MM.1S (cell line): Measurements from ENCODE around the gene SLC44A5.

Experiments used
- DNase-seq: peaks from one replicate; pipeline ENCODE4 v3.0.0-alpha.2; 2015
- H2AFZ ChIP-seq: fragments of 300-600 bp; sonication (generic); 2 replicates; pipeline ENCODE4 v1.6.0; 2016; ENCODE audit warnings: antibody characterized with exemption, low read length
- H3F3A ChIP-seq: fragments of 300-600 bp; sonication (generic); 2 replicates; pipeline ENCODE4 v1.6.1; 2016; ENCODE audit warnings: mild to moderate bottlenecking, antibody characterized with exemption, low read length, moderate library complexity, mixed read lengths; ENCODE audit not compliant: insufficient read depth
- H3K27ac ChIP-seq: fragments of 300-600 bp; sonication (generic); 2 replicates; pipeline ENCODE4 v1.5.1; 2016; ENCODE audit warnings: mild to moderate bottlenecking, low read length
- H3K27me3 ChIP-seq: fragments of 300-600 bp; sonication (generic); replicated peaks from 2 replicates; pipeline ENCODE4 v1.6.0; 2016; ENCODE audit warnings: low read length; ENCODE audit not compliant: insufficient read depth
- H3K36me3 ChIP-seq: fragments of 300-600 bp; sonication (generic); replicated peaks from 2 replicates; pipeline ENCODE4 v1.6.1; 2016; ENCODE audit warnings: mild to moderate bottlenecking, low read length, mixed read lengths; ENCODE audit not compliant: insufficient read depth
- H3K4me1 ChIP-seq: fragments of 300-600 bp; sonication (generic); 2 replicates; pipeline ENCODE4 v1.6.1; 2016; ENCODE audit warnings: low read length, mixed read lengths
- H3K4me2 ChIP-seq: fragments of 300-600 bp; sonication (generic); 2 replicates; pipeline ENCODE4 v1.6.0; 2016; ENCODE audit warnings: low read depth, low read length
- H3K4me3 ChIP-seq: fragments of 300-600 bp; sonication (generic); 2 replicates; pipeline ENCODE4 v1.5.1; 2016; ENCODE audit warnings: low read length, mixed read lengths
- H3K79me2 ChIP-seq: fragments of 300-600 bp; sonication (generic); 2 replicates; pipeline ENCODE4 v1.6.1; 2016; ENCODE audit warnings: mixed run types, low read length, mixed read lengths
- H3K9ac ChIP-seq: fragments of 300-600 bp; sonication (generic); 2 replicates; pipeline ENCODE4 v1.6.1; 2016; ENCODE audit warnings: low read length, mixed read lengths
- H3K9me2 ChIP-seq: fragments of 300-600 bp; sonication (generic); replicated peaks from 2 replicates; pipeline ENCODE4 v1.6.1; 2016; ENCODE audit warnings: mild to moderate bottlenecking, low read length, mixed read lengths; ENCODE audit not compliant: insufficient read depth
- H3K9me3 ChIP-seq: fragments of 300-600 bp; sonication (generic); replicated peaks from 2 replicates; pipeline ENCODE4 v1.6.1; 2016; ENCODE audit warnings: mild to moderate bottlenecking, low read length, mixed read lengths; ENCODE audit not compliant: insufficient read depth
- H4K20me1 ChIP-seq: fragments of 300-600 bp; sonication (generic); 2 replicates; pipeline ENCODE4 v1.6.1; 2016; ENCODE audit warnings: mild to moderate bottlenecking, low read length, moderate library complexity, mixed read lengths; ENCODE audit not compliant: insufficient read depth
- EZH2 ChIP-seq: fragments of 300-600 bp; sonication (generic); optimal IDR thresholded peaks from 2 replicates; pipeline ENCODE3; 2017; ENCODE audit warnings: low read depth, mild to moderate bottlenecking, antibody characterized with exemption, low read length, mixed read lengths
- EZH2phosphoT487 ChIP-seq: fragments of 300-600 bp; sonication (generic); IDR thresholded peaks from 2 replicates; pipeline ENCODE4 v1.6.1; 2018; ENCODE audit warnings: antibody characterized with exemption, low read length
- TF ChIP-seq, protein P1 (sequence below): fragments of 300-600 bp; sonication (generic); IDR thresholded peaks from 2 replicates; pipeline ENCODE4 v1.5.1; 2016; ENCODE audit warnings: antibody characterized with exemption, low read length, mixed read lengths

SLC44A5 gene

DNA sequence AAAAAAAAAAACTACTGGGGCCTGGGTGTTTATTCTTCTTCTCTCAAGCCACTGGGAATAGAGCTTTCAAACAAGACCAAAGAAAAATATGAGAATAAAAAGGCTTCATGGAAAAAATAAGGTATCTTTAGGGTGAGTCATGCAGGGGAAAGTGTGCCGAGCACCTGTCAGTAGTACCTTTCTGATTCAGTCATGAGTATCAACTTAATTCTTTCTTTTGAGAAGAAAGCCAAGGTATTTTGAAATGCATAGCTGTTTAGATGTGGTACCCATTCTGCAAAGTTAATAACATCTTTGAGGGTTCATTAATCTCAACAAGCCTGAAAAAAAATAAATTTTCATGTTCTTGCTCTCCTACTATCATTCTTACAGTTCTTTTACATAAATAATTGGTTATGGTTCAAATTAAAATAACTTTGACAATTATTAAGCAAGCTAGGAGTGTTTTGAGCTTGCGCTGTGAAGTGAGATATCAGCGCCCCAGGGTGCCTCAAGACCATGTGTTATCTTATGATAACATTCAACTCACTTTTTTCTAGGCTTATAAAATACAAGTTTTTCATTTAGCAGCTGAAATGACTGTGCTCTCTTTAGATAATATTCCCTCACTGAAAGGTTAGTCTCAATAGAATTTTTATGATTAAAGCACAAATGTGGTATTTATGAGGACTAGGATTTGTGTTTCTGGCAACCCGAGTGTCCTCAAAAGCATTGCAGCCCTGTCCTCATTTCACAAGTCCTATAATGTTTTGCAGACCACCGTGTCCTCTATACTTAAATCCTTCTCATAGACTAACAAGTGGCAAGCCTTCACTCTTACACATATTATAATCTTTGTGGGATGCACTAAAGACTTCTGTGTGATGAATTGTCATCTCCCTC, 138.6 kb downstream of the SLC44A5 start:
- H3K4me2 ChIP-seq = no peak overlapping the region
- H3K79me2 ChIP-seq = no peaks in the 10 kb centered on the region
- no peaks in the 10 kb centered on the region for H3K36me3 ChIP-seq
- H3K4me3 ChIP-seq = no peak overlapping the region
- H3K9me3 ChIP-seq = no peaks in the 10 kb centered on the region
- no peak for DNase-seq
- H3K9ac ChIP-seq = no peak overlapping the region
- no peak overlapping the region for H2AFZ ChIP-seq
- no peaks in the 10 kb centered on the region for H3K9me2 ChIP-seq
- no peak for TF ChIP-seq EZH2
- TF ChIP-seq, protein P1, sequence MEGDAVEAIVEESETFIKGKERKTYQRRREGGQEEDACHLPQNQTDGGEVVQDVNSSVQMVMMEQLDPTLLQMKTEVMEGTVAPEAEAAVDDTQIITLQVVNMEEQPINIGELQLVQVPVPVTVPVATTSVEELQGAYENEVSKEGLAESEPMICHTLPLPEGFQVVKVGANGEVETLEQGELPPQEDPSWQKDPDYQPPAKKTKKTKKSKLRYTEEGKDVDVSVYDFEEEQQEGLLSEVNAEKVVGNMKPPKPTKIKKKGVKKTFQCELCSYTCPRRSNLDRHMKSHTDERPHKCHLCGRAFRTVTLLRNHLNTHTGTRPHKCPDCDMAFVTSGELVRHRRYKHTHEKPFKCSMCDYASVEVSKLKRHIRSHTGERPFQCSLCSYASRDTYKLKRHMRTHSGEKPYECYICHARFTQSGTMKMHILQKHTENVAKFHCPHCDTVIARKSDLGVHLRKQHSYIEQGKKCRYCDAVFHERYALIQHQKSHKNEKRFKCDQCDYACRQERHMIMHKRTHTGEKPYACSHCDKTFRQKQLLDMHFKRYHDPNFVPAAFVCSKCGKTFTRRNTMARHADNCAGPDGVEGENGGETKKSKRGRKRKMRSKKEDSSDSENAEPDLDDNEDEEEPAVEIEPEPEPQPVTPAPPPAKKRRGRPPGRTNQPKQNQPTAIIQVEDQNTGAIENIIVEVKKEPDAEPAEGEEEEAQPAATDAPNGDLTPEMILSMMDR = no peak
- no peak for TF ChIP-seq EZH2phosphoT487
- H3K4me1 ChIP-seq = no peaks in the 10 kb centered on the region
- H3F3A ChIP-seq = no peaks in the 10 kb centered on the region
- no peak overlapping the region for H3K27ac ChIP-seq
- no peaks in the 10 kb centered on the region for H3K27me3 ChIP-seq
- H4K20me1 ChIP-seq = no peaks in the 10 kb centered on the region

DNA sequence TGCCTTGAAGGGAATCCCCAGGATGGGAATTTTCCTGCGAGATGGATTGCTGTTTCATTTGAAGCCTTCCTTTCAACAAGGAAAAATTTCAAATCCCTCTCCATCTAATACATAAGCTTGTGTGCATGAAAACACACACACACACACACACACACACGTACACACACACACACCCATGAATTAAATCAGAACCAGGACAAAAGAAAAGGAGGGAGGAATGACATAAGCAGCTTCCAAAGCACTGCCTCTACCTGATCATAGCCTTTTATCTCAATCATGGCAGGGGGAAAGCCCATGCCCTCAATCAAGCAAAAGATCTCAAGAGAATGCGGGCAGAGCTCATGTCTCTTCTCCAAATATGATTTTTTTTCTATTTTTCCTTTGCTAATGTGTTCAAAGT, 139.7 kb downstream of the SLC44A5 start:
- H2AFZ ChIP-seq = no peak overlapping the region
- no peak for TF ChIP-seq EZH2phosphoT487
- H4K20me1 ChIP-seq = no peaks in the 10 kb centered on the region
- no peaks in the 10 kb centered on the region for H3K36me3 ChIP-seq
- no peaks in the 10 kb centered on the region for H3K4me1 ChIP-seq
- DNase-seq = no peak
- H3K27ac ChIP-seq = no peak overlapping the region
- no peaks in the 10 kb centered on the region for H3K9me2 ChIP-seq
- no peak overlapping the region for H3K4me2 ChIP-seq
- H3K27me3 ChIP-seq = no peaks in the 10 kb centered on the region
- H3K9ac ChIP-seq = no peak overlapping the region
- H3K79me2 ChIP-seq = no peaks in the 10 kb centered on the region
- no peaks in the 10 kb centered on the region for H3K9me3 ChIP-seq
- H3K4me3 ChIP-seq = no peak overlapping the region
- no peaks in the 10 kb centered on the region for H3F3A ChIP-seq

DNA sequence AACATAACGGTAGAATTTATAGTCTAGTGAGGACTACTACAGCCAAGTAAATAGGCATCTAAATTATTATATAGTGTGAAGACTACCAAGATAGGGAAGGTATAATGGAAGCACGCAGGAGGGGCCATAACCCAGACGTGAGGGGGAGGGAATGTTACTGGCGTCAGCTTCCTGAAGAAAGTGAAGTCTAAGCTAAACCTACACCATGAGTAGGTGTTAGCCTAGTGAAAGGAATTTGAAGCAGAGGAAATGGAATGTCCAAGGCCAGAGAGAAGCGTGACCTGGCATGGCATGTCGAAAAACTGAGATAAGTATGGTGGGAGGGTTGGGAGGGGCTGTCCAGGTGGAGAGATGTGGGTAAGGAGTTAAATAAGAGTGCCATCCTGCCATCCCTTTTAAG, 140.5 kb downstream of the SLC44A5 start:
- H3F3A ChIP-seq = no peaks in the 10 kb centered on the region
- H3K9me2 ChIP-seq = no peaks in the 10 kb centered on the region
- H3K4me3 ChIP-seq = no peak overlapping the region
- H4K20me1 ChIP-seq = no peaks in the 10 kb centered on the region
- H3K27me3 ChIP-seq = no peaks in the 10 kb centered on the region
- H2AFZ ChIP-seq = no peak overlapping the region
- H3K79me2 ChIP-seq = no peaks in the 10 kb centered on the region
- no peak for DNase-seq
- H3K9ac ChIP-seq = no peak overlapping the region
- H3K4me1 ChIP-seq = no peaks in the 10 kb centered on the region
- no peaks in the 10 kb centered on the region for H3K9me3 ChIP-seq
- TF ChIP-seq, protein P1 = no peak
- TF ChIP-seq EZH2 (no peak), EZH2phosphoT487 (no peak)
- no peak overlapping the region for H3K4me2 ChIP-seq
- no peak overlapping the region for H3K27ac ChIP-seq
- no peaks in the 10 kb centered on the region for H3K36me3 ChIP-seq

DNA sequence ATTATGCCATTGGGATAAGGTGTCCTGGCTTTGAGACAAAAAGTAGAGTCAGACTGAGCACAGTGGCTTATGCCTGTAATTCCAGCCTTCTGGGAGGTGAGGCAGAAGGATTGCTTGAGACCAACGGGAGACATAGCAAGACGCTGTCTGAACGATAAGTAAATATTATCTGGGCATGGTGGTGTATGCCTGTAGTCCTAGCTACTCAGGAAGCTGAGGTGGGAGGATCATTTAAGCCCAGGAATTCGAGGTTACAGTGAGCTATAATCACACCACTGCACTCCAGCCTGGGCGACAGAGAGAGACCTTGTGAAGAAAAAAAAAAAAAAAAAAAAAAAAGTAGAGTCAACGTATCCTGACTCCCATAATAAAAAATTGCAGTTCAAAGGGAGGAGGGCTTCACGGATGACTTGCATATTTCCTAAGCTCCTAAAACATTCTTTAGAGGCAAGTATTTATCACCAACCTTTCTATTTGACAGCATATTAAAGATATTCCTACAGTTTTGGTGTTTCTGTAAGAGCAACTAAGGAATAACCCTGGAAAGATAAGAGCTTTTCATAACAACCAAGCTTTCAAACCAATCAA, 141.2 kb downstream of the SLC44A5 start:
- Histone ChIP-seq H3K27me3 (no peaks in the 10 kb centered on the region), H3K4me3 (no peak overlapping the region), H3K4me1 (no peaks in the 10 kb centered on the region), H3K27ac (no peak overlapping the region), H3K9me3 (no peaks in the 10 kb centered on the region), H3K4me2 (no peak overlapping the region), H3K36me3 (no peaks in the 10 kb centered on the region), H3K79me2 (no peaks in the 10 kb centered on the region), H3F3A (no peaks in the 10 kb centered on the region), H3K9ac (no peak overlapping the region), H4K20me1 (no peaks in the 10 kb centered on the region), H2AFZ (no peak overlapping the region), H3K9me2 (no peaks in the 10 kb centered on the region)
- TF ChIP-seq, protein P1 = no peak
- TF ChIP-seq EZH2phosphoT487 (no peak), EZH2 (no peak)
- DNase-seq = no peak
